Measurements from ENCODE around the gene SGMS2. TPM values are rescaled to one million over a fixed set of nuclear protein-coding genes. Genes with fewer than 3 reads are reported as not detected.

The SGMS2 gene
- total RNA-seq, 1 experiment from 2014 or later, result 13.2 TPM

GRCh38 chr4:107853444-107854355, 29.0 kb downstream of the SGMS2 start:
- H3K4me3 ChIP-seq, result no peak overlapping the region
- no peak for DNase-seq
- no peaks in the 10 kb centered on the region for H3K27me3 ChIP-seq
- no peaks in the 10 kb centered on the region for H3K36me3 ChIP-seq
- no peaks in the 10 kb centered on the region for H3K9me3 ChIP-seq

GRCh38 chr4:107854356-107855022, 29.8 kb downstream of the SGMS2 start:
- Histone ChIP-seq H3K4me3 (no peak overlapping the region), H3K36me3 (no peaks in the 10 kb centered on the region), H3K9me3 (no peaks in the 10 kb centered on the region), H3K27me3 (no peaks in the 10 kb centered on the region)
- no peak for DNase-seq

- DNase-seq, result no peak
- Histone ChIP-seq H3K9me3 (no peaks in the 10 kb centered on the region), H3K4me3 (no peak overlapping the region), H3K36me3 (no peaks in the 10 kb centered on the region), H3K27me3 (no peaks in the 10 kb centered on the region)
These were observed 31.0 kb downstream of the SGMS2 start for GRCh38 chr4:107855723-107856122.

- Histone ChIP-seq H3K27me3 (no peaks in the 10 kb centered on the region), H3K4me3 (no peak overlapping the region), H3K36me3 (no peaks in the 10 kb centered on the region; the same call in 1 of the 2 replicates), H3K9me3 (no peaks in the 10 kb centered on the region)
- DNase-seq, result no peak
These were observed 32.2 kb downstream of the SGMS2 start for GRCh38 chr4:107856901-107857300.

- H3K4me3 ChIP-seq, result no peak overlapping the region
- no peak for DNase-seq
- no peaks in the 10 kb centered on the region for H3K27me3 ChIP-seq
- no peaks in the 10 kb centered on the region for H3K9me3 ChIP-seq
- H3K36me3 ChIP-seq, result no peaks in the 10 kb centered on the region; the same call in 1 of the 2 replicates
These were observed 33.0 kb downstream of the SGMS2 start for GRCh38 chr4:107857741-107858140.

- Histone ChIP-seq H3K9me3 (no peaks in the 10 kb centered on the region), H3K36me3 (no peaks in the 10 kb centered on the region; the same call in 1 of the 2 replicates), H3K27me3 (no peaks in the 10 kb centered on the region), H3K4me3 (no peak overlapping the region)
- DNase-seq, result no peak
These were observed 33.5 kb downstream of the SGMS2 start for GRCh38 chr4:107858158-107858742.

- no peaks in the 10 kb centered on the region for H3K9me3 ChIP-seq
- no peak overlapping the region for H3K4me3 ChIP-seq
- DNase-seq, result peak; percentile 4
- H3K27me3 ChIP-seq, result no peaks in the 10 kb centered on the region
- H3K36me3 ChIP-seq, result no peaks in the 10 kb centered on the region; the same call in 1 of the 2 replicates
These were observed 37.9 kb downstream of the SGMS2 start for GRCh38 chr4:107862658-107863057.

- Histone ChIP-seq H3K27me3 (no peaks in the 10 kb centered on the region), H3K9me3 (no peaks in the 10 kb centered on the region), H3K4me3 (no peak overlapping the region), H3K36me3 (no peaks in the 10 kb centered on the region; the same call in 1 of the 2 replicates)
- DNase-seq, result no peak
These were observed 38.7 kb downstream of the SGMS2 start for GRCh38 chr4:107863416-107863815.

GRCh38 chr4:107863850-107864371, 39.2 kb downstream of the SGMS2 start:
- no peak for DNase-seq
- Histone ChIP-seq H3K27me3 (no peaks in the 10 kb centered on the region), H3K36me3 (no peaks in the 10 kb centered on the region; the same call in 1 of the 2 replicates), H3K9me3 (no peaks in the 10 kb centered on the region), H3K4me3 (no peak overlapping the region)

- Histone ChIP-seq H3K4me3 (no peak overlapping the region), H3K27me3 (no peaks in the 10 kb centered on the region), H3K36me3 (no peaks in the 10 kb centered on the region; the same call in 1 of the 2 replicates), H3K9me3 (no peaks in the 10 kb centered on the region)
- no peak for DNase-seq
These were observed 42.0 kb downstream of the SGMS2 start for GRCh38 chr4:107866726-107867125.

GRCh38 chr4:107870236-107870635, 45.5 kb downstream of the SGMS2 start:
- no peak overlapping the region for H3K4me3 ChIP-seq
- no peaks in the 10 kb centered on the region for H3K9me3 ChIP-seq
- H3K36me3 ChIP-seq, result no peaks in the 10 kb centered on the region
- DNase-seq, result no peak
- no peaks in the 10 kb centered on the region for H3K27me3 ChIP-seq

- H3K9me3 ChIP-seq, result no peaks in the 10 kb centered on the region
- no peaks in the 10 kb centered on the region for H3K36me3 ChIP-seq
- no peak for DNase-seq
- no peak overlapping the region for H3K4me3 ChIP-seq
- no peaks in the 10 kb centered on the region for H3K27me3 ChIP-seq
These were observed 46.4 kb downstream of the SGMS2 start for GRCh38 chr4:107870916-107871786.

GRCh38 chr4:107874024-107874423, 49.3 kb downstream of the SGMS2 start:
- no peak for DNase-seq
- Histone ChIP-seq H3K9me3 (no peaks in the 10 kb centered on the region), H3K4me3 (no peak overlapping the region), H3K27me3 (no peaks in the 10 kb centered on the region), H3K36me3 (no peaks in the 10 kb centered on the region)

GRCh38 chr4:107876099-107876498, 51.4 kb downstream of the SGMS2 start:
- Histone ChIP-seq H3K36me3 (no peaks in the 10 kb centered on the region), H3K9me3 (no peaks in the 10 kb centered on the region), H3K27me3 (no peaks in the 10 kb centered on the region), H3K4me3 (no peak overlapping the region)
- no peak for DNase-seq

- Histone ChIP-seq H3K36me3 (no peaks in the 10 kb centered on the region), H3K4me3 (no peak overlapping the region), H3K9me3 (no peaks in the 10 kb centered on the region), H3K27me3 (no peaks in the 10 kb centered on the region)
- no peak for DNase-seq
These were observed 52.6 kb downstream of the SGMS2 start for GRCh38 chr4:107877361-107877760.

GRCh38 chr4:107885865-107886264, 61.1 kb downstream of the SGMS2 start:
- H3K36me3 ChIP-seq, result no peaks in the 10 kb centered on the region; the same call in 1 of the 2 replicates
- peaks cover 14% of the 10 kb centered on the region for H3K9me3 ChIP-seq

More at GRCh38 chr4:107885865-107886264, 61.1 kb downstream of the SGMS2 start:
- Histone ChIP-seq H3K27me3 (no peaks in the 10 kb centered on the region), H3K4me3 (no peak overlapping the region)
- DNase-seq, result no peak
